ENCODE data around the gene SAMD10. TPM values are rescaled to one million over a fixed set of nuclear protein-coding genes. Genes with fewer than 3 reads are reported as not detected.

The SAMD10 gene
- total and polyA plus RNA-seq, 2 donors (not counting 1 experiment from before 2014, with no cell fraction given) = 0.37 to 0.99 TPM

DNA sequence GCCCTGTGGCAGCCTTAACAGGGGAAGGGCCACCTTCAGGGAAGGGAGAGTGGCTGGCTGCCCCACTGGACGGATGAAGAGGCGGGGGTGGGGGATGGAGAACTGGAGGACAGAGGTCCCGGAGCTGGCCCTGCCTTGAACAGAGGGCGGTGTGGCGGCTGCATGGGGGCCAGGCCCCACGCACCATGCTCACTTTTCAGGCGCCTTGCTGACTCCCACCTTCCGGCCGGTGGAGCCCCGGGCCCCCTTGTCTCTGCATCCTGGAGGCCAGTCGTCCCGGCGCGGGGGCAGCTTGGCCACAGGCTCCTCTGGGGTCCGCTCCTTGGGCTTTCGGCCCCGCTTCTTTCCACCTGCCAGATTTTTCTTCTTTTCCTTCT is 19.8 kb downstream of the SAMD10 start:
- TF ChIP-seq, protein P1, sequence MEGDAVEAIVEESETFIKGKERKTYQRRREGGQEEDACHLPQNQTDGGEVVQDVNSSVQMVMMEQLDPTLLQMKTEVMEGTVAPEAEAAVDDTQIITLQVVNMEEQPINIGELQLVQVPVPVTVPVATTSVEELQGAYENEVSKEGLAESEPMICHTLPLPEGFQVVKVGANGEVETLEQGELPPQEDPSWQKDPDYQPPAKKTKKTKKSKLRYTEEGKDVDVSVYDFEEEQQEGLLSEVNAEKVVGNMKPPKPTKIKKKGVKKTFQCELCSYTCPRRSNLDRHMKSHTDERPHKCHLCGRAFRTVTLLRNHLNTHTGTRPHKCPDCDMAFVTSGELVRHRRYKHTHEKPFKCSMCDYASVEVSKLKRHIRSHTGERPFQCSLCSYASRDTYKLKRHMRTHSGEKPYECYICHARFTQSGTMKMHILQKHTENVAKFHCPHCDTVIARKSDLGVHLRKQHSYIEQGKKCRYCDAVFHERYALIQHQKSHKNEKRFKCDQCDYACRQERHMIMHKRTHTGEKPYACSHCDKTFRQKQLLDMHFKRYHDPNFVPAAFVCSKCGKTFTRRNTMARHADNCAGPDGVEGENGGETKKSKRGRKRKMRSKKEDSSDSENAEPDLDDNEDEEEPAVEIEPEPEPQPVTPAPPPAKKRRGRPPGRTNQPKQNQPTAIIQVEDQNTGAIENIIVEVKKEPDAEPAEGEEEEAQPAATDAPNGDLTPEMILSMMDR (conservative IDR thresholded peaks at IDR 0.05 in 1 of 2, IDR thresholded peaks at IDR 0.05 in 1 of 2; ENCODE audit: low read depth in 1 of 2, low read length in 2 of 2) = no peak
- TF ChIP-seq EZH2 (IDR thresholded peaks at IDR 0.05; ENCODE audit: low read length, missing control alignments) = no peak

DNA sequence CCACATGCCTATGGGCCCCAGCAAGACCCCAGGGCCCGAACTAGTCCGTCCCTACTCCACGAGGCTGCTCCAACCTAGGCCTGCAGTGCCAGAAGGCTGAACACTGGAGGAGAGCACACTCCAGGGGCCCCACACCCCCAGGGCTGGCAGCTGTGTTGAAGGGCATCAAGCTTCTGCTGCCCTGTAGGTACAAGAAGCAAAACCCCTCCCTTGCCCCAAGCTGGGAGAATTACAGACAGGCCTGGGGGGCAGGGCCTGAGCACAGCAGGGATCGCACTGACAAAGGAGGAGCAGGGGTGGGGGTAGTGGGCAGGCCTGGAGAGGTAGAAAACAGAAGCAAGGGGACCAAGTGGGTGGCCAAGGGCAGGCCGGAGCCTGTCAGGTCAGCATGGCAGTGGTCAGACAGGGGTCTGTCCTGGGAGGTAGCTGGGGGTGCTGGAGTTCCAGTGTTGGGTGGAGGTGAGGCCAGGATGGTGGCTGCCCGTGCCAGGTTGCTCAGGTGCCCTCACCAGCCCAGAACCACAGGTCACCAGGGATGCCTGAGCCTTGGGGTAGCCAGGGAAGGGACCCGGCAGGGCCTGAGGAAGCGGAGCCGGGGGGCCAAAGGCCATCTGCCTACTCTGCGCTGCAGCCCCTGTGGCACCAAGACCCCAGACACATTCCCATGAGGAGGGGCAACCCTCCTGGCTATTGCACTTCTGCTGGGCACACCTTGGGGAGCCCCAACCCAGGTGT is 20.3 kb downstream of the SAMD10 start:
- TF ChIP-seq EZH2 (IDR thresholded peaks at IDR 0.05; ENCODE audit: low read length, missing control alignments) = no peak
- TF ChIP-seq, protein P1 (conservative IDR thresholded peaks at IDR 0.05 in 1 of 2, IDR thresholded peaks at IDR 0.05 in 1 of 2; ENCODE audit: low read depth in 1 of 2, low read length in 2 of 2) = no peak
- Histone ChIP-seq H3K27me3 (ENCODE audit: control insufficient read depth, insufficient read depth, low read length) (no peaks in the 10 kb centered on the region), H4K20me1 (ENCODE audit: control insufficient read depth, extremely low read depth, insufficient read depth, low read length) (no peaks in the 10 kb centered on the region), H3K4me3 (replicated peaks in 1 of 4; ENCODE audit: control extremely low read depth in 1 of 4, insufficient read depth in 1 of 4, low read depth in 3 of 4, low read length in 4 of 4) (no peak overlapping the region), H2AFZ (ENCODE audit: low read length) (no peak overlapping the region), H3K27ac (ENCODE audit: insufficient read depth, low read length) (no peak overlapping the region), H3K36me3 (ENCODE audit: control insufficient read depth, insufficient read depth, low read length) (peaks cover 32% of the 10 kb centered on the region), H3K4me1 (ENCODE audit: control insufficient read depth, extremely low read depth, insufficient read depth, low read length) (peaks cover 16% of the 10 kb centered on the region), H3K79me2 (ENCODE audit: control insufficient read depth, insufficient read depth, low read length) (peaks cover 20% of the 10 kb centered on the region), H3K9me3 (ENCODE audit: control insufficient read depth, insufficient read depth, low read depth, low read length) (no peaks in the 10 kb centered on the region), H3K4me2 (ENCODE audit: extremely low read depth, insufficient read depth, low read length) (no peak overlapping the region), H3K9ac (ENCODE audit: insufficient read depth, low read length) (no peak overlapping the region)
- DNase-seq (ENCODE audit: low read depth in 2 of 2) = no peak

More for the DNA sequence above, 19.8 kb downstream of the SAMD10 start:
- peaks cover 32% of the 10 kb centered on the region for H3K36me3 ChIP-seq (ENCODE audit: control insufficient read depth, insufficient read depth, low read length)
- H3K9ac ChIP-seq (ENCODE audit: insufficient read depth, low read length) = no peak overlapping the region
- no peak overlapping the region for H3K4me3 ChIP-seq (replicated peaks in 1 of 4; ENCODE audit: control extremely low read depth in 1 of 4, insufficient read depth in 1 of 4, low read depth in 3 of 4, low read length in 4 of 4)
- H3K9me3 ChIP-seq (ENCODE audit: control insufficient read depth, insufficient read depth, low read depth, low read length) = no peaks in the 10 kb centered on the region
- H3K27ac ChIP-seq (ENCODE audit: insufficient read depth, low read length) = no peak overlapping the region
- no peak overlapping the region for H3K4me2 ChIP-seq (ENCODE audit: extremely low read depth, insufficient read depth, low read length)
- no peak overlapping the region for H2AFZ ChIP-seq (ENCODE audit: low read length)
- H3K27me3 ChIP-seq (ENCODE audit: control insufficient read depth, insufficient read depth, low read length) = no peaks in the 10 kb centered on the region
- no peak for DNase-seq (ENCODE audit: low read depth in 2 of 2)
- H4K20me1 ChIP-seq (ENCODE audit: control insufficient read depth, extremely low read depth, insufficient read depth, low read length) = no peaks in the 10 kb centered on the region
- peaks cover 14% of the 10 kb centered on the region for H3K79me2 ChIP-seq (ENCODE audit: control insufficient read depth, insufficient read depth, low read length)
- peaks cover 10% of the 10 kb centered on the region for H3K4me1 ChIP-seq (ENCODE audit: control insufficient read depth, extremely low read depth, insufficient read depth, low read length)

DNA sequence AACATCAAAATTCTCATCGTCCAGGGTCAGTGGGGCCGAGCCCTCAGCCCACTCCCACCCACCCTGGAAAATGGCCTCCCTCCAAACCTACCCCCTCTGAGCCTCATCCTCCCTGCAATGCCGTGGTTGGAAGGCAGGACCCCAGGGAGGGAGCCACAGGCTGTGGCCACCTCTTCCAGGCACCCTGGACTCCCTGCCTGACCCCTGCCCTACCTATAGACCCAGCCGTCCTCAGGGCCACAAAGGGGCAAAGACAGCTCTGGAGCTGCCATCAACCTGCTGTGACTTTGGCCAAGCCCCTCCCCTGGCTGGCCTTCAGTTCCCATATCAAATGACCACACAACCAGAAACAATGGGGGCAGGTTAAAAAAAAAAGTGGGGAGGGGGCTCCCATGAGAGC is 21.0 kb downstream of the SAMD10 start:
- Histone ChIP-seq H3K36me3 (ENCODE audit: control insufficient read depth, insufficient read depth, low read length) (peaks cover 26% of the 10 kb centered on the region), H3K4me1 (ENCODE audit: control insufficient read depth, extremely low read depth, insufficient read depth, low read length) (peaks cover 17% of the 10 kb centered on the region), H3K9ac (ENCODE audit: insufficient read depth, low read length) (no peak overlapping the region), H3K9me3 (ENCODE audit: control insufficient read depth, insufficient read depth, low read depth, low read length) (no peaks in the 10 kb centered on the region), H4K20me1 (ENCODE audit: control insufficient read depth, extremely low read depth, insufficient read depth, low read length) (no peaks in the 10 kb centered on the region), H3K27me3 (ENCODE audit: control insufficient read depth, insufficient read depth, low read length) (no peaks in the 10 kb centered on the region), H3K4me2 (ENCODE audit: extremely low read depth, insufficient read depth, low read length) (no peak overlapping the region), H3K4me3 (replicated peaks in 1 of 4; ENCODE audit: control extremely low read depth in 1 of 4, insufficient read depth in 1 of 4, low read depth in 3 of 4, low read length in 4 of 4) (no peak overlapping the region), H2AFZ (ENCODE audit: low read length) (no peak overlapping the region), H3K27ac (ENCODE audit: insufficient read depth, low read length) (no peak overlapping the region), H3K79me2 (ENCODE audit: control insufficient read depth, insufficient read depth, low read length) (peaks cover 26% of the 10 kb centered on the region)
- TF ChIP-seq EZH2 (IDR thresholded peaks at IDR 0.05; ENCODE audit: low read length, missing control alignments) = no peak
- TF ChIP-seq, protein P1 (conservative IDR thresholded peaks at IDR 0.05 in 1 of 2, IDR thresholded peaks at IDR 0.05 in 1 of 2; ENCODE audit: low read depth in 1 of 2, low read length in 2 of 2) = no peak
- no peak for DNase-seq (ENCODE audit: low read depth in 2 of 2)

Measured in fibroblast of lung (primary cell).